SK-N-SH treated with all-trans-retinoic acid at 6 μM for 48 hours (cell line): ENCODE data around the gene TMEM183A.

ENCODE experiments used
- CSRNP3 ChIP-seq: fragments of 250-450 bp; sonication (Bioruptor Pico); IDR thresholded peaks from 2 replicates; pipeline ENCODE4 v1.5.1; 2021; ENCODE audit warnings: mild to moderate bottlenecking, moderate library complexity
- SNAI2 ChIP-seq: fragments of 250-450 bp; sonication (Bioruptor Pico); IDR thresholded peaks from 2 replicates; pipeline ENCODE4 v1.5.0; 2020; ENCODE audit warnings: mild to moderate bottlenecking, moderate library complexity
- ZFP30 ChIP-seq: fragments of 450-650 bp; formaldehyde crosslinking; IDR thresholded peaks from 2 replicates; pipeline ENCODE4 v1.5.0; 2022; ENCODE audit warnings: mild to moderate bottlenecking, moderate library complexity

GRCh38 chr1:202958544-202959275, 48.5 kb upstream of the TMEM183A start:
- TF ChIP-seq SNAI2 (CRISPR knock-in tag) (no peak), ZFP30 (CRISPR knock-in tag) (no peak), CSRNP3 (CRISPR knock-in tag) (no peak)
